AG04449 (cell line): ENCODE results near the gene EYS.

ENCODE experiments used
- CTCF ChIA-PET: fragments of 350-600 bp; formaldehyde crosslinking; extraction: SDS; loops from one replicate; lab custom pipeline; 2021; ENCODE audit warnings: antibody characterized with exemption; lab: Yijun Ruan, JAX
- POLR2A ChIA-PET: fragments of 400-600, 350-600 bp; formaldehyde crosslinking; extraction: SDS; loops from one replicate; lab custom pipeline; 2020; ENCODE audit warnings: antibody characterized with exemption, inconsistent platforms; lab: Yijun Ruan, JAX
- DNase-seq: peaks from one replicate; pipeline ENCODE4 v3.0.0-alpha.2; 2010; ENCODE audit warnings: low read depth, low spot score
- H3K4me3 ChIP-seq: 2 replicates; pipeline ENCODE4 v1.5.1; 2011; ENCODE audit warnings: low read depth, mild to moderate bottlenecking, control low read depth, low read length
- TF ChIP-seq, protein P1 (sequence below): IDR thresholded peaks from one replicate; pipeline ENCODE4 v1.5.1; 2011; ENCODE audit warnings: mild to moderate bottlenecking, moderate library complexity, low read length, control low read depth, inconsistent platforms; ENCODE audit not compliant: insufficient read depth; ENCODE audit errors: missing control alignments

Gene EYS

DNA sequence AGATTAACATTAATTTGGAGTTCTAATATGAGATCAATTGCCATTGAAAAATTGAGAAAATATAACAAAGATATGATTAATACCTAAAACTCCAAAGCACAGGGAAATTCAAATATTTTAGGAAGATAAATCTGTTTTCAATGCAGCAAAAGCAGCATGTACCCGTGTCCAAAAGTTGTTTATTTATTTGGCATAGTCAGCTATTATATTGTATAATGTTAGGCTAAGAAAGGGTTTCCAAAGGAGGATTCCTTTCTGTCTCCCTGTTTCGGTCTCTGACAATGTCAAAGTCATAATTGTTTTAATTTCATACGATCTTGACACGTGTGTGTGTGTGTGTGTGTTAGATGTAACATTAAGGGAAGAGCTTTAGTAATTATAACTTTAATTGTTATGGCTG is 914.5 kb downstream of the EYS start:
- CTCF ChIA-PET: no interaction called here
- POLR2A ChIA-PET: no interaction called here
- no peak for DNase-seq
- no peak overlapping the region for H3K4me3 ChIP-seq
- TF ChIP-seq, protein P1, sequence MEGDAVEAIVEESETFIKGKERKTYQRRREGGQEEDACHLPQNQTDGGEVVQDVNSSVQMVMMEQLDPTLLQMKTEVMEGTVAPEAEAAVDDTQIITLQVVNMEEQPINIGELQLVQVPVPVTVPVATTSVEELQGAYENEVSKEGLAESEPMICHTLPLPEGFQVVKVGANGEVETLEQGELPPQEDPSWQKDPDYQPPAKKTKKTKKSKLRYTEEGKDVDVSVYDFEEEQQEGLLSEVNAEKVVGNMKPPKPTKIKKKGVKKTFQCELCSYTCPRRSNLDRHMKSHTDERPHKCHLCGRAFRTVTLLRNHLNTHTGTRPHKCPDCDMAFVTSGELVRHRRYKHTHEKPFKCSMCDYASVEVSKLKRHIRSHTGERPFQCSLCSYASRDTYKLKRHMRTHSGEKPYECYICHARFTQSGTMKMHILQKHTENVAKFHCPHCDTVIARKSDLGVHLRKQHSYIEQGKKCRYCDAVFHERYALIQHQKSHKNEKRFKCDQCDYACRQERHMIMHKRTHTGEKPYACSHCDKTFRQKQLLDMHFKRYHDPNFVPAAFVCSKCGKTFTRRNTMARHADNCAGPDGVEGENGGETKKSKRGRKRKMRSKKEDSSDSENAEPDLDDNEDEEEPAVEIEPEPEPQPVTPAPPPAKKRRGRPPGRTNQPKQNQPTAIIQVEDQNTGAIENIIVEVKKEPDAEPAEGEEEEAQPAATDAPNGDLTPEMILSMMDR: no peak

DNA sequence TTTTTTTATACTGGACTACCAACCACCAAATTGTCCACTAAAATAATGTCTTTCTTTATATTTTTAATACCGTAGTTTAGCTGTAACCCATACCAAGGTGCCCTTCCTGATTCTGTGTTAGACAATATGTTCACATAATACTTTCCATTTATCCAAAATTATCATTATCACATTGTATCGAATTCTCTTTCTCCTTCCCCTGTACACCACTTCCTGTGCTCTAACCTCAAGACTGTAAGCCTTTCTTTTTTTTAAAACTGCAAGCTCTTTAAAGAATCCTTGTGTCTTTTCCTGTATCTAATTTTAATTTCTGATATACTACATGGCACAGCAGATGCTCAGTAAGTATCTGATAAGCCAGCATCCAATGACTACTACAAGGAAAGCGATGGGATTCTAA is 917.5 kb downstream of the EYS start:
- TF ChIP-seq, protein P1: no peak
- ChIA-PET POLR2A (no interaction called here), CTCF (no interaction called here)
- H3K4me3 ChIP-seq: no peak overlapping the region
- no peak for DNase-seq

DNA sequence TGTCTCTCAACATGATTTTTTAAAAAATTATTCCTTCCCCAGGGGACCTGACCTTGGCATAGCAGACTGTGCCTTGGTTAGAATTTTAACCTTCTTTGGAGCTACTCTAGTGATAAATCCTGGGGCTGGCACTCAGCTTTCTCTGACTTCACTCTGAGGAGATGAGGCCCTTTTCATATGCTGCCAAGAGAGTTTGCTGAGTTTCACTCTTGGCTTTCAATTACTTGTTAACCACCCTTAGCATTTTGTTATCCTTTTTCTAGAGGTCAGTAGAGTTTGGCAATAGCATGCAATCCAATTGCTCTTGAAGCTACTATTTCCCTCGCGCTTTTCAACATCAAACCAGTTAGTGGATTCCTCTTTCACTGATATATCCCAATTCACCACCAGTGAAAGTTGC is 920.3 kb downstream of the EYS start:
- no peak overlapping the region for H3K4me3 ChIP-seq
- DNase-seq: no peak
- ChIA-PET CTCF (no interaction called here), POLR2A (no interaction called here)
- TF ChIP-seq, protein P1: no peak

DNA sequence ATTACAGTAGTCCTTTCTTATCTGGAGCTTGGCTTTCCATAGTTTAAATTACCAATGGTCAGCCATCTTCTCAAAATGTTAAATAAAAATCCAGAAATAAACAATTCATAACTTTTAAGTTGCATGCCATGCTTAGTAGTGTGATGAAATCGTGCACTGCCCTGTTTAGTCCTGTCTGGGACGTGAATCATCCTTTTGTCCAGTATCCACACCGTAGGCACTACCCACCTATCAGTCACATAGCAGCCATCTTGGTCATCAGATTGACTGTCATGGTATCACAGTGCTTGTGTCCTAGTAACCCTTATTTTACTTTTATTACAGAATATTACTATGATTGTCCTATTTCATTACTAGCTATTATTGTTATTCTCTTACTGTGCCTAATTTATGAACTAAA is 924.1 kb downstream of the EYS start:
- TF ChIP-seq, protein P1: no peak
- H3K4me3 ChIP-seq: no peak overlapping the region
- ChIA-PET POLR2A (no interaction called here), CTCF (no interaction called here)
- no peak for DNase-seq

DNA sequence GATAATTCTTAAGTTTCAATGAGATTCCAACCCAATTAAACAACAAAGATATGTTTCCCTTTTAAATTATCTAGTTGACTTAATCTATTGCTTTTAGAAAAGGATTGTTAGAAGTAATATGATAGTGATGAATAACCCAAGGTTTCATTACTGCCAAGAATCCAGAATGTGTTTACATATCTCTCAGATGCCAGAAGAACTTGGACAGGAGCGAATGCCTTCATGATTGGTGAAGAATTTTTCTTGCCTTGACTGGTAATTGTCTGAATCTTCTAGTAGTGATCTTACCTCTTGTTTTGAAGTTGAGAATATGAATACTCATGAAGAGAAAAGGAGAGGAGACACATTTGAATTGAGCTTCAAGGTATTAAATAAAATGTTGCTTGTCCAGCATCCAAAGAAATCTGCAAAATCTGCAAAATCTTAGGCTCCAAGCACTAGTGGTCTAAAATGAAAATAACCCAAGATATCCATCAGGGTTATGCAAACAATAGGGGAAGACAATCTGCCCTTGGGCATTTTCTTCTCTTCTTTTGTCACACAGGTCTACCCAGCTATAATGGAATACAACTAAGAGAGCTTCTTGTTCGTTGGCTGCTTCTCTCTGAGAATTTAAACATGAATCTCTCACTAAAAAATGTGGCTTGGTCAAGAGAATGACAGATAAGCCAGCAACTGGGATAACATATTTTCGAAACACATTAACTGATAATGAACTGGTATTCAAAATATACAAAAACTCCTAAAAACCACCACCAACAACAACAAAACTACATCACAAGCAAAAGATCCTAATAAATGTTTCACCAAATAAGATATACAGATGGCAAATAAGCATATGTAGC is 928.9 kb downstream of the EYS start:
- ChIA-PET CTCF (no interaction called here), POLR2A (no interaction called here)
- no peak for DNase-seq
- H3K4me3 ChIP-seq: no peak overlapping the region
- TF ChIP-seq, protein P1: no peak

DNA sequence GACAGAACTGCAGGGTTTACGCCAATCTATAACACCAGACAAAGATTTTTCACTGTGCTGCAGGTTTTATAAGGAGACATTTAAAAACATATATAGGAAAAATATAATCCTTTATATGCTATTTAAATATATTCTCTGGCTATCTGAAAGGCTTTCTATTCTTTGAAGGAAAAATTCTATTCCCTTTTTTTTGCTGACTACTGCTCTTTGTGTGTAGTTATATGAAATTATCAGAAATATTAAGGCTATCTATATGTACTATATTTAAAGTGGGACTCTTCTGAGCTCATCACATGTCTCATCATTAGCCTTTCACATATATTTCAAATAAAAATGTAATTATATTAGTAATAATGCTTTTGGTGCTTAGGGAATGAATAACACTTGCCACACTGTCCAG is 930.7 kb downstream of the EYS start:
- no peak overlapping the region for H3K4me3 ChIP-seq
- ChIA-PET POLR2A (no interaction called here), CTCF (no interaction called here)
- no peak for DNase-seq
- TF ChIP-seq, protein P1: no peak
